Thyroid gland (tissue), 4 donors: ENCODE measurements around the gene TMEM52B. TPM values are rescaled to one million over a fixed set of nuclear protein-coding genes. Genes with fewer than 3 reads are reported as not detected.
"Not testable (repeated sequence)": the region's sequence is repeated elsewhere in the genome, so short reads cannot be mapped to it uniquely, and the experiment has no call there.

Experiments used
- DNase-seq, 2 donors: peaks; one replicate each; pipeline ENCODE4 v3.0.0-alpha.2; 2019
- H3K27ac ChIP-seq, 3 donors: fragments of 200-600 bp; sonication (generic); 1 replicate in 2 of 3; 2 replicates in 1 of 3; pipeline ENCODE4 v1.5.1; 2016 to 2019; ENCODE audit warnings: mild to moderate bottlenecking in 1 of 3, moderate library complexity in 1 of 3
- H3K27me3 ChIP-seq: fragments of 200-600 bp; sonication (generic); one replicate; pipeline ENCODE4 v1.5.1; 2019
- H3K36me3 ChIP-seq, 2 donors: fragments of 200-600 bp; sonication (generic); one replicate each; pipeline ENCODE4 v1.5.1; 2016 to 2019
- H3K4me1 ChIP-seq, 2 donors: fragments of 200-600 bp; sonication (generic); one replicate each; pipeline ENCODE4 v1.5.1; 2017 to 2019
- H3K4me3 ChIP-seq, 3 donors: fragments of 200-600 bp; sonication (generic); replicated peaks in 1 of 3; 1 replicate in 2 of 3; 2 replicates in 1 of 3; pipeline ENCODE4 v1.5.1; 2016; ENCODE audit warnings: mild to moderate bottlenecking in 1 of 3
- H3K9me3 ChIP-seq: fragments of 200-600 bp; sonication (generic); one replicate; pipeline ENCODE4 v1.5.1; 2017
- CTCF ChIP-seq, 6 experiments: fragments of 200-600 bp in 3 of 6; fragments of 450-650 bp in 3 of 6; sonication (generic) in 3 of 6; IDR thresholded peaks; one replicate each; pipeline ENCODE4 v1.5.1; 2016 to 2019; ENCODE audit warnings: antibody characterized with exemption in 6 of 6, mild to moderate bottlenecking in 2 of 6, inconsistent platforms in 1 of 6, moderate library complexity in 1 of 6
- POLR2A ChIP-seq, 2 donors: fragments of 450-650 bp; IDR thresholded peaks; one replicate each; pipeline ENCODE4 v1.6.1; 2017; ENCODE audit warnings: antibody characterized with exemption in 2 of 2, mild to moderate bottlenecking in 2 of 2, moderate library complexity in 1 of 2
- WGBS, 2 donors: methylation state at CpG; one replicate each; pipeline ENCODE4 v1.1.5; 2017; 5-methylcytosine and 5-hydroxymethylcytosine counted together
- intact Hi-C: fragments of 100-400 bp; cut with DNase I; formaldehyde crosslinking; loops from one replicate; pipeline ENCODE4 v1.15.1; 2023
- total RNA-seq, 4 donors: library from RNA; depleted of rRNA; stranded (reverse); fragments of >200 nt; gene quantifications; one replicate each; pipeline ENCODE4 v1.2.3, GENCODE V29; 2016

The TMEM52B gene
- total RNA-seq, 4 donors from 2014 or later: not detected

- TF ChIP-seq POLR2A (IDR thresholded peaks at IDR 0.05): no peak
- TF ChIP-seq CTCF (IDR thresholded peaks at IDR 0.05): no peak
- Histone ChIP-seq H3K4me3 (no peak overlapping the region), H3K4me1 (peaks cover under 1 to 4% of the 10 kb centered on the region in 2 donors), H3K36me3 (peaks cover 56 to 60% of the 10 kb centered on the region in 2 donors), H3K9me3 (no peaks in the 10 kb centered on the region), H3K27ac (peak overlapping the region in 2 of 3 donors; percentile 62 to 69), H3K27me3 (no peaks in the 10 kb centered on the region)
- peak; percentile 30 to 43 for DNase-seq
- intact Hi-C loops: no loop called here
- WGBS, 2 donors: 61 to 72% methylated on average over 8 of the region's 8 CpGs
These were observed 41.7 kb downstream of the TMEM52B start for GRCh38 chr12:10220398-10221077.

GRCh38 chr12:10221846-10222245 lies 43.0 kb downstream of the TMEM52B start:
- Histone ChIP-seq H3K4me1 (peaks cover 0 to 4% of the 10 kb centered on the region in 2 donors), H3K9me3 (no peaks in the 10 kb centered on the region), H3K27me3 (no peaks in the 10 kb centered on the region), H3K36me3 (peaks cover 56 to 60% of the 10 kb centered on the region in 2 donors), H3K27ac (no peak overlapping the region), H3K4me3 (no peak overlapping the region)
- WGBS, 2 donors: 89 to 93% methylated on average over 5 of the region's 5 CpGs
- TF ChIP-seq POLR2A (IDR thresholded peaks at IDR 0.05): no peak
- TF ChIP-seq CTCF (IDR thresholded peaks at IDR 0.05): no peak
- DNase-seq: no peak
- intact Hi-C loops: no loop called here

- Histone ChIP-seq H3K4me1 (peaks cover 0 to 4% of the 10 kb centered on the region in 2 donors), H3K9me3 (no peaks in the 10 kb centered on the region), H3K36me3 (peaks cover 52 to 57% of the 10 kb centered on the region in 2 donors), H3K27me3 (no peaks in the 10 kb centered on the region), H3K4me3 (no peak overlapping the region), H3K27ac (no peak overlapping the region)
- no peak for DNase-seq
- 90% methylated on average over 5 of the region's 5 CpGs for WGBS, 2 donors
- TF ChIP-seq POLR2A (IDR thresholded peaks at IDR 0.05) (no peak), CTCF (IDR thresholded peaks at IDR 0.05) (no peak)
- intact Hi-C loops: no loop called here
These were observed 44.4 kb downstream of the TMEM52B start for GRCh38 chr12:10223208-10223607.

- H3K4me1 ChIP-seq, DNase-seq, intact Hi-C loops, H3K4me3 ChIP-seq, H3K9me3 ChIP-seq, H3K27ac ChIP-seq, H3K27me3 ChIP-seq: not testable (repeated sequence)
- 98 to 99% methylated on average over 12 to 17 of the region's 26 CpGs for WGBS, 2 donors
- H3K36me3 ChIP-seq: peaks cover 32 to 38% of the 10 kb centered on the region in 2 donors
These were observed 46.6 kb downstream of the TMEM52B start for GRCh38 chr12:10225426-10225825.

- WGBS, 2 donors: 96 to 98% methylated on average over 6 of the region's 6 CpGs
- intact Hi-C loops: no loop called here
- Histone ChIP-seq H3K27me3 (no peaks in the 10 kb centered on the region), H3K4me3 (no peak overlapping the region), H3K36me3 (peaks cover 25 to 31% of the 10 kb centered on the region in 2 donors), H3K4me1 (no peaks in the 10 kb centered on the region), H3K27ac (no peak overlapping the region), H3K9me3 (no peaks in the 10 kb centered on the region)
- DNase-seq: no peak
- TF ChIP-seq CTCF (IDR thresholded peaks at IDR 0.05) (no peak), POLR2A (IDR thresholded peaks at IDR 0.05) (no peak)
These were observed 47.3 kb downstream of the TMEM52B start for GRCh38 chr12:10226086-10226485.
